Activated naive CD8-positive, alpha-beta T cell treated with anti-CD3 and anti-CD28 coated beads for 36 hours (primary cell): ENCODE results near the gene SLC6A9. TPM values are rescaled to one million over a fixed set of nuclear protein-coding genes. Genes with fewer than 3 reads are reported as not detected.
A peak's percentile ranks its signal among the peaks of the same experiment; 100 is the strongest.

Source experiments
- DNase-seq: peaks from one replicate; pipeline ENCODE4 v3.0.0; 2021
- H3K27ac Mint-ChIP-seq: one replicate; pipeline ENCODE4 v1.8.0; 2022; ENCODE audit warnings: mild to moderate bottlenecking, moderate library complexity, mixed read lengths
- H3K27me3 Mint-ChIP-seq: one replicate; pipeline ENCODE4 v1.8.0; 2022; ENCODE audit warnings: mild to moderate bottlenecking, mixed read lengths
- H3K36me3 Mint-ChIP-seq: one replicate; pipeline ENCODE4 v1.8.0; 2021; ENCODE audit warnings: mild to moderate bottlenecking, mixed read lengths
- H3K4me1 Mint-ChIP-seq: one replicate; pipeline ENCODE4 v1.8.0; 2021; ENCODE audit warnings: mixed read lengths
- H3K4me3 Mint-ChIP-seq: one replicate; pipeline ENCODE4 v1.8.0; 2022; ENCODE audit warnings: mild to moderate bottlenecking, moderate library complexity, mixed read lengths
- H3K9me3 Mint-ChIP-seq: one replicate; pipeline ENCODE4 v1.8.0; 2022; ENCODE audit warnings: mixed read lengths
- total RNA-seq, 2 experiments: library from RNA; stranded (reverse); gene quantifications; one replicate each; pipeline ENCODE4 v1.2.3, GENCODE V29; 2021

Gene SLC6A9
- total RNA-seq, 2 experiments from 2014 or later, result 13.5 to 14.8 TPM

DNA sequence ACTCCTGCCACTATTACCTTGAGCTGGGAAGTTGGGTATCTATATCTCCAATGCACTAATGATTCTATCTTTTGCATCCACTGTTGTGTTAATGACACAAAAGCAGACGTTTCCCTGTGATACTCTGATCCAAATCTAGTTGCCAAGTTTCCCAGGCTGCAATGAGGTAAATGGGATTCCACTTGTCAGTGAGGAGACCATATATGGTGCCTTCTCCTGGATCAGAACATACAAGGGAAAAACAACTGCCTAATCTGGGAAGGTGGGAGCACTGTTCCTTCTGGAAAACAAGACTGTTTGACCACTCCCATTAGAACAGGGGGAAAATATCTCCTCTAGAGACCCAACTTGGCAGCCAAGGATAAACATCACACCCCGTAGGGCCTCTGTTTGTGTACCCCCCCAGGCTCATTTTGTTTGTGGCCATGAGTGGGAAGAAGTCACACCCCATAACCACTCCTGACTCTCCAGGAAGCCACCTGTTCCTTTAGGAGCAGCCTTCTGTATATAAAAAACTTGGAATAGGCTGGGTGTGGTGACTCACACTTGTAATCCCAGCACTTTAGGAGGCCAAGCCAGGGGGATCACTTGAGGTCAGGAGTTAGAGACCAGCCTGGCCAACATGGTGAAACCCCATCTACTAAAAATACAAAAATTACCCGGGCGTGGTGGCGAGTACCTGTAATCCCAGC lies 28.5 kb upstream of the SLC6A9 start:
- H3K27ac Mint-ChIP-seq, result no peak overlapping the region
- H3K4me3 Mint-ChIP-seq, result no peak overlapping the region
- no peaks in the 10 kb centered on the region for H3K4me1 Mint-ChIP-seq
- no peaks in the 10 kb centered on the region for H3K9me3 Mint-ChIP-seq
- H3K36me3 Mint-ChIP-seq, result no peaks in the 10 kb centered on the region
- peaks cover 6% of the 10 kb centered on the region for H3K27me3 Mint-ChIP-seq
- no peak for DNase-seq

DNA sequence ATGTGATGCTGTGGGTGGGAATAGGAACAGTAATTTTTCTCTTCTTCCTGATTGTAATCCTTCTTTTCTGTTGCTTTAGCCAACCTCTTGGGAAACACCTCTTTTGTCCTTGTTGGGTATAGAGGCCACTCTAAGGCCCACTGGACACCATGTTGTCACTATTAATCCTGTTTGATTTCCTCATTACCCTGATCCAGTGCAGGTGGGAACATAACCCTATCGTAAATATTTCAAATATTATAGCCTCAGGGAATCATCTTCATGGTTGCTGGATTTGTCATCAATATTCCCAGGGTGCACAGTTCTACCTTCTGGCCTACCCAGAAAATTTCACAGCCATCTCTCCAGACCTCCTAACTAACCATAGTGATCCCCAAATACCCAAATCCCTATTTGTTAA lies 27.9 kb upstream of the SLC6A9 start:
- no peak overlapping the region for H3K4me3 Mint-ChIP-seq
- H3K36me3 Mint-ChIP-seq, result no peaks in the 10 kb centered on the region
- H3K4me1 Mint-ChIP-seq, result no peaks in the 10 kb centered on the region
- H3K9me3 Mint-ChIP-seq, result no peaks in the 10 kb centered on the region
- peaks cover 6% of the 10 kb centered on the region for H3K27me3 Mint-ChIP-seq
- DNase-seq, result no peak
- H3K27ac Mint-ChIP-seq, result no peak overlapping the region

DNA sequence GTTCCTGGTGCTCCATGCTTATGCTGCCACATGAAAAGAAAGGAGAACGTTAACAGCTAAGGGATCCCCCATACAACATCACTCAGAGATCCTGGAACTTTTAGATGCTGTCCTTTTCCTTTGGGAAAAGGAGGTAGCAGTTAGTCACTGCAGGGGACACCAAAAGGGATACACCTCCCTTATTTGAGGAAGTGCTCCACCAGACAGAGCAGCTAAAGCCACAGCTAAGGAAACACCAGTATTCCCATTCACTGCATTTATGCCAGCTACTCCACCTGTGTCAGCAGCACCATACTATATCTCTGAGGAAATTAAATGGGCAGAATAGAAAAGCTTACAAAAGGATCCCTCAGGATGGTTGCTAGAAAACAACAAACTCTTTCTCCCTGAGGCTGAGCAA lies 26.0 kb upstream of the SLC6A9 start:
- DNase-seq, result no peak
- no peak overlapping the region for H3K4me3 Mint-ChIP-seq
- H3K4me1 Mint-ChIP-seq, result no peaks in the 10 kb centered on the region
- no peaks in the 10 kb centered on the region for H3K36me3 Mint-ChIP-seq
- no peaks in the 10 kb centered on the region for H3K9me3 Mint-ChIP-seq
- H3K27me3 Mint-ChIP-seq, result peaks cover 3% of the 10 kb centered on the region
- no peak overlapping the region for H3K27ac Mint-ChIP-seq

- no peaks in the 10 kb centered on the region for H3K27me3 Mint-ChIP-seq
- no peak overlapping the region for H3K4me3 Mint-ChIP-seq
- H3K9me3 Mint-ChIP-seq, result no peaks in the 10 kb centered on the region
- DNase-seq, result no peak
- H3K27ac Mint-ChIP-seq, result no peak overlapping the region
- no peaks in the 10 kb centered on the region for H3K36me3 Mint-ChIP-seq
- H3K4me1 Mint-ChIP-seq, result peaks cover 7% of the 10 kb centered on the region
Measured at GRCh38 chr1:44053394-44053793, 22.1 kb upstream of the SLC6A9 start.

DNA sequence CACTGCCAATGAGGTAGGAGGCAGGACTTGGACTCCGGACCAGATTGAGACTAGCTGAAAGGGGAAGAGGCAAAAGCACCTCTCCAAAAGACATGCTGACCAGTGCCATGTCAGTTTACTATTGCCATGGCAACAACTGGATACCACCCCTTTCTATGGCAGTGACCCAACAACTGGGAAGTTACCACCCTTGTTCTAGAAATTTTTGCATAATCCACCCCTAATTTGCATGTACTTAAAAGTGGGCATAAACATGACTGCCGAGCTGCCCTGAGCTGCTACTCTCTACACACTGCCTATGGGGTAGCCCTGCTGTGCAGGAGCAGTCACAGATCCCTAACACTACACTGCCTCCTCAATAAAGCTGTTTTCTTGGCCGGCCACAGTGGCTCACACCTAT lies 19.0 kb upstream of the SLC6A9 start:
- Mint-ChIP-seq H3K4me1 (peaks cover 17% of the 10 kb centered on the region), H3K27me3 (peaks cover 3% of the 10 kb centered on the region), H3K4me3 (no peak overlapping the region), H3K36me3 (no peaks in the 10 kb centered on the region), H3K27ac (no peak overlapping the region), H3K9me3 (no peaks in the 10 kb centered on the region)
- no peak for DNase-seq

DNA sequence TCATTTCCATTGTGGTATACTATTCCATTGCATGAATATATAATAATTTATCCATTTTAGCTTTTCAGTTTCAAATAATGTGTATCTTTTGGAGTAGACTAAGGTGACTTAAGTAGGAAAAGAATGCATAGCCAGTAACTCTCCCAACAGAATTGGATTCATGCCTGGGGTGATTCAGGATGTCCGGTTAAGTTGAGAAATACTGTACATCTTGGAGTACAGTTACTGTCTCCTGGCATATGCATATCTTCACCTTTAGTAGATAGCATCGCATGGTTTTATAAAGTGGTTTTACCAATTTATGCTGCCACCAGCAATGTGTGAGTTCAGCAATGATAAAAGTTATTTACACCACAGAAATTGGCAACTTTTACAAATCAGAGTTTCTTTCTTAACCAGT lies 18.6 kb upstream of the SLC6A9 start:
- Mint-ChIP-seq H3K4me1 (peaks cover 17% of the 10 kb centered on the region), H3K36me3 (no peaks in the 10 kb centered on the region), H3K27me3 (peaks cover 3% of the 10 kb centered on the region), H3K9me3 (no peaks in the 10 kb centered on the region), H3K4me3 (no peak overlapping the region), H3K27ac (no peak overlapping the region)
- DNase-seq, result no peak

DNA sequence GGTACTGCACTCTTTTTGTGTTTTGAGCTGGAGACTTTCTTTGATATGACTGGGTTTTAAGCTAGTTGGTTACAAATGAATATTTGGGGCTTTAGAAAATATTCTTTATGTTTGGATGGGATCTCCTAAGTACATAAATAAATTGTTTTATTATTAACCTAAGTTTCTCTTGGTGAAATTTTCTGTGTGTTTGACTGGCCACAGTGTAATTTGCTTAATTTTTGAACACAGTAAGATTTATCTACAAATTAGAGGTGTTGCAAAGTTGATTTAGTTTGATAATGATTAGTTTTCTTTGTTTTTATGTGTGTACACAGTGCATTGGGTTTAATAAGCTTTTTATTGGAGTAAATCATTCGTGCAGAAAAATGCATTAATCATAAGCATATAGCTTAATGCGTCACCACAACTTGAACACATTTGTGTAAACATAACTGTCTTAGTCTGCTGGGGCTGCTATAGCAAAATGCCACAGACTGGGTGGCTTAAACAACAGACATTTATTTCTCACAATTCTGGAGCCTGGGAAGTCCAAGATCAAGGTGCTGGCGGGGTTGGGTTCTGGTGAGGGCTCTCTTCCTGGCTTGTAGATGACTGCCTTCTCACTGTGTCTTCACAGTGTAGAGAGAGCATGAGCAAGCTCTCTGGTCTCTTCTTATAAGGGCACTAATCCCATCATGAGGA lies 17.4 kb upstream of the SLC6A9 start:
- peak overlapping the region; percentile 20 for H3K27ac Mint-ChIP-seq
- peak overlapping the region; percentile 47 for H3K4me3 Mint-ChIP-seq
- peaks cover 3% of the 10 kb centered on the region for H3K27me3 Mint-ChIP-seq
- H3K36me3 Mint-ChIP-seq, result no peaks in the 10 kb centered on the region
- DNase-seq, result no peak
- H3K9me3 Mint-ChIP-seq, result no peaks in the 10 kb centered on the region
- H3K4me1 Mint-ChIP-seq, result peaks cover 17% of the 10 kb centered on the region

DNA sequence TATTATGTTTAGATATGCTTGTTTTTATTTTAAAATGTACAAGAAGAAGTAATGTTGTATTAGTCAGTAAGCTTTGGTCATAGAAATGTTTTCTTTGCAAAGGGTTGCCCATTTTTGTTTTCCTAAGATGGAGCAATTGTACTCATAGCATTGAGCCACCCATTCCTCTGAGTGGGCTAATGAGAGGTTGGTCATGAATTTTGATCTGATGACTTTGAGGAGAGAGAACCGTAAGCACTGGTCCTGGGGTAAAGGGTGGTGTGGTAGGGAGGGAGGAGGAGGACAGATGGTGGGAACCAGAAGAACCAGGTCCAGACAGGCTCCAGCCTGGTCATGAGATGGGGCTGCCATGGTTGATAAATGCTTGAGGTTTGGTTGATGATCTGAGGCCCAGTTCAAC lies 15.9 kb upstream of the SLC6A9 start:
- H3K27ac Mint-ChIP-seq, result no peak overlapping the region
- no peaks in the 10 kb centered on the region for H3K9me3 Mint-ChIP-seq
- no peak for DNase-seq
- no peak overlapping the region for H3K4me3 Mint-ChIP-seq
- H3K27me3 Mint-ChIP-seq, result peaks cover 3% of the 10 kb centered on the region
- no peaks in the 10 kb centered on the region for H3K36me3 Mint-ChIP-seq
- H3K4me1 Mint-ChIP-seq, result peaks cover 17% of the 10 kb centered on the region

GRCh38 chr1:44045064-44045463 lies 13.8 kb upstream of the SLC6A9 start:
- no peaks in the 10 kb centered on the region for H3K9me3 Mint-ChIP-seq
- peaks cover 17% of the 10 kb centered on the region for H3K4me1 Mint-ChIP-seq
- no peak for DNase-seq
- H3K27ac Mint-ChIP-seq, result no peak overlapping the region
- H3K27me3 Mint-ChIP-seq, result peaks cover 3% of the 10 kb centered on the region
- no peak overlapping the region for H3K4me3 Mint-ChIP-seq
- H3K36me3 Mint-ChIP-seq, result no peaks in the 10 kb centered on the region

DNA sequence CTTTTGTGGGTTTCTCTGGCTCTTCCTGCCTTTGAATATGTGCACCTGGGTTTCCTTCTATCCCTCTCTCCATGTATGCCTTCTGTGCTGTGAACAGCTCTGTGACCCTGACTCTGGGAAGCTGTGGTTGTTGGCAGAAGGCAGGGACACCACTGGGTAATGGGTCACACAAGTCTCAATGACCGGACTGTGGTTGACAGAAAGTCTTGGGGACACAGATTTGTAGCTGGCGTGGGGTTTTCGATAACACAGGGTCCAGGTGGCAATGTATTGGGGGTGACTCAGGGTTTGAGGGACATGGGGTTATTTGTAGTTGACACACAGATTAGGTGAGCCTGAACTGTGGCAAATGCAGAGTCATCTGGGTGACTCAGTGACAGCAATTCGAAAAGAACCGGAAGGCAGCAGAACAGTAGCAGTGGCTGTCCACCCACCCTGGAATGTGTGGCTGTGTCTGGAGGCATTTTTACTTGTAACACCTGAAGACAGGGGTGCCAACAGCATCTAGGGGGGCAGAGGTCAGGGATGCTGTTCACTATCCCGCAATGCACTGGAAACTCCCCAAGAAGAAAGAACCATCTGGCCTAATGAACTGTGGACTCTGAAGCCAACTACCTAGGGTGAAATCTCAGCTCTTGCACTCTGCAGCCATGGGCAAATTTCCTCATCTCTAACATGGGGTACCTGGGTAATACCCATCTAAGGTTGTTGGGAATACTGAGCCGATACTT lies 13.0 kb upstream of the SLC6A9 start:
- Mint-ChIP-seq H3K9me3 (no peaks in the 10 kb centered on the region), H3K4me3 (no peak overlapping the region), H3K27me3 (peaks cover 3% of the 10 kb centered on the region), H3K4me1 (peaks cover 17% of the 10 kb centered on the region), H3K27ac (no peak overlapping the region), H3K36me3 (no peaks in the 10 kb centered on the region)
- DNase-seq, result no peak

- H3K36me3 Mint-ChIP-seq, result no peaks in the 10 kb centered on the region
- H3K4me1 Mint-ChIP-seq, result peaks cover 11% of the 10 kb centered on the region
- no peak overlapping the region for H3K4me3 Mint-ChIP-seq
- peaks cover 3% of the 10 kb centered on the region for H3K27me3 Mint-ChIP-seq
- no peak for DNase-seq
- H3K9me3 Mint-ChIP-seq, result no peaks in the 10 kb centered on the region
- no peak overlapping the region for H3K27ac Mint-ChIP-seq
Measured at GRCh38 chr1:44043176-44044070, 12.2 kb upstream of the SLC6A9 start.

- Mint-ChIP-seq H3K27me3 (no peaks in the 10 kb centered on the region), H3K4me1 (peaks cover 4% of the 10 kb centered on the region), H3K4me3 (no peak overlapping the region), H3K27ac (no peak overlapping the region), H3K9me3 (no peaks in the 10 kb centered on the region), H3K36me3 (no peaks in the 10 kb centered on the region)
- DNase-seq, result no peak
Measured at GRCh38 chr1:44040846-44041245, 9.6 kb upstream of the SLC6A9 start.

- Mint-ChIP-seq H3K27me3 (no peaks in the 10 kb centered on the region), H3K4me1 (peaks cover 4% of the 10 kb centered on the region), H3K4me3 (no peak overlapping the region), H3K36me3 (no peaks in the 10 kb centered on the region), H3K27ac (no peak overlapping the region), H3K9me3 (no peaks in the 10 kb centered on the region)
- no peak for DNase-seq
Measured at GRCh38 chr1:44040418-44040817, 9.2 kb upstream of the SLC6A9 start.

DNA sequence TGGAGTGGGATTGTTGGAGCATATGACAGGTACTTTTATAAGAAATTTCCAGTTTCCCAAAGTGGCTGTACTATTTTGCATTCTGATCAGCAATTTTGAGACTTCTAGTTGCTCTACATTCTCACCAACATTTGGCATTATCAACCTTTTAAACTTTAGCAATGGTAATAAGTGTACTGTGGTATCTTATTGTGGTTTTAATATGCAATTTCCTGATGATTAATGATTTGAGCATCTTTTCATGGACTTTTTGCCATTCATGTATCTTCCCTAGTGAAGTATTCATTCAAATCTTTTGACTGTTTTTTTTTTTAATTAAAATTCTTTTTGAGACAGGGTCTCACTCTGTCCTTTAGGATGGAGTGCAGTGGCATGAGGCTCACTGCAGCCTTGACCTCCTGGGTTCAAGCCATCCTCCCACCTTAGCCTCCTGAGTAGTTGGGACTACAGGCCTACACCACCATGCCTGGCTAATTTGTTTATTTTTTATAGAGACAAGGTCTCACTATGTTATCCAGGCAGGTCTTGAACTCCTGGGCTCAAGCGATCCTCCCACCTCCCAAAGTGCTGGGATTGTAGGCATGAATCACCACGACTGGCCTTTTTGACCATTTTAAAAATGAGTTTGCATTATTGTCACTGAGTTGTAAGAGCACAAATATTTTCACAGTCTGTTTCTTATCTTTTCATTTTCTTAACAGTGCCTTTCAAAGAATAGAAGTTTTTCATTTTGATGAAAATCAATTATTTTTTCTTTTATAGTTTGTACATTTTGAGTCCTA lies 7.8 kb upstream of the SLC6A9 start:
- no peak for DNase-seq
- Mint-ChIP-seq H3K9me3 (no peaks in the 10 kb centered on the region), H3K4me3 (no peak overlapping the region), H3K36me3 (no peaks in the 10 kb centered on the region), H3K4me1 (peaks cover 4% of the 10 kb centered on the region), H3K27me3 (no peaks in the 10 kb centered on the region), H3K27ac (no peak overlapping the region)
